Aorta (tissue), 5 donors: Measurements from ENCODE around the gene DNAJB5. TPM values are rescaled to one million over a fixed set of nuclear protein-coding genes. Genes with fewer than 3 reads are reported as not detected.

ENCODE experiments used
- ATAC-seq: fragments of 200-7000 bp; cut with Tn5 transposase; one replicate; pipeline ENCODE4 v1.9.1; 2022; ENCODE audit warnings: moderate library complexity; ENCODE audit not compliant: low FRiP score
- DNase-seq, 2 donors: peaks; one replicate each; pipeline ENCODE4 v3.0.0-alpha.2; 2020
- H3K27ac ChIP-seq, 2 donors: one replicate each; pipeline ENCODE4 v1.5.1; 2013; ENCODE audit warnings: low read length in 2 of 2, mild to moderate bottlenecking in 2 of 2, moderate library complexity in 2 of 2, control low read depth in 1 of 2, inconsistent platforms in 1 of 2, low read depth in 1 of 2
- H3K27me3 ChIP-seq, 2 donors: one replicate each; pipeline ENCODE4 v1.6.1; 2013; ENCODE audit warnings: control low read depth in 1 of 2, low read length in 1 of 2, mild to moderate bottlenecking in 1 of 2, moderate library complexity in 1 of 2; ENCODE audit not compliant: insufficient read depth in 2 of 2, control insufficient read depth in 1 of 2
- H3K36me3 ChIP-seq, 2 donors: one replicate each; pipeline ENCODE4 v1.6.1; 2013; ENCODE audit warnings: control low read depth in 1 of 2, low read length in 1 of 2, mild to moderate bottlenecking in 1 of 2; ENCODE audit not compliant: insufficient read depth in 2 of 2, control insufficient read depth in 1 of 2
- H3K4me1 ChIP-seq, 2 donors: one replicate each; pipeline ENCODE4 v1.6.1; 2013; ENCODE audit warnings: low read length in 2 of 2, control low read depth in 1 of 2, mild to moderate bottlenecking in 1 of 2, moderate library complexity in 1 of 2; ENCODE audit not compliant: insufficient read depth in 2 of 2, control insufficient read depth in 1 of 2
- H3K4me3 ChIP-seq, 2 donors: one replicate each; pipeline ENCODE4 v1.5.1; 2013; ENCODE audit warnings: low read length in 2 of 2, control low read depth in 1 of 2, mild to moderate bottlenecking in 1 of 2
- H3K9me3 ChIP-seq: one replicate; pipeline ENCODE4 v1.6.1; 2013; ENCODE audit warnings: mild to moderate bottlenecking, low read length; ENCODE audit not compliant: control insufficient read depth
- WGBS, 2 donors: extraction: QIAGEN DNeasy Blood & Tissue Kit; methylation state at CpG; one replicate each; pipeline ENCODE4 v1.1.7; 2013; 5-methylcytosine and 5-hydroxymethylcytosine counted together
- intact Hi-C, 2 donors: fragments of 100-400 bp; cut with DNase I; formaldehyde crosslinking; loops; one replicate each; pipeline versions ENCODE4 v1.14.2 to v1.15.0; 2022
- polyA plus RNA-seq, 2 donors: library from polyadenylated mRNA; stranded (reverse); fragments of 200-250 nt; gene quantifications; one replicate each; pipeline ENCODE4 v1.2.3, GENCODE V29; 2013
- total RNA-seq, 2 donors: library from RNA; stranded (reverse); fragmentation: NEBNext Ultra II Directional; extraction: Animal tissue kit (Norgen Biotek cat#: 25700); gene quantifications; one replicate each; pipeline ENCODE4 v1.2.1, GENCODE V29; 2021
- donor health status: healthy with polysubstance abuse.
- donor health status: Bipolar disorder and iron deficiency.
- donor health status: DM: no; HTN: no; CAD: no.
- donor health status: DM: no; HTN: no; CAD: no.
- donor health status: DM: yes; HTN: yes; CAD: no.

Gene DNAJB5
- total and polyA plus RNA-seq, 4 donors: 15.7 to 96.0 (median 31.4) TPM

DNA sequence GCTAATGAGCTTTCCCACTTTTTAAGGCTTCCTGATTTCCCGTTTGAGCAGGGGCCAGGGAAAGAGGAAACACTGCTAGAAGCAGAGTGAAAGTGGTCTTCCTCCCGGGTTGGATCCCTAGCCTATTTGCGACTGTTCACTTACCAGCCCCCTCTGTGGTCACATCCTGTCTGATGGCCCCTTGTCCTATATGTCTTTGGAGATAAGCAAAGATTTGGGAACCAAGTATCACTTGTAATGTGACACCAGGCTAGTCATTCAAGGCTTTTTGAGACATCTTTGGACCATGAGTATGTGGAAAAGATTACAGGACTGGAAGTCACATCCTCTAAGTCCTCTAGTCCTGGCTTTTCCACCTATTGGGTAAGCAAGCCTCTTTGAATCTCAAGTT lies 6.1 kb downstream of the DNAJB5 start:
- no peaks in the 10 kb centered on the region for H3K9me3 ChIP-seq
- H3K27ac ChIP-seq: peak overlapping the region in 1 of 2 donors; percentile 30
- 47 to 51% methylated on average over 3 of the region's 3 CpGs for WGBS, 2 donors
- H3K4me3 ChIP-seq: no peak overlapping the region
- intact Hi-C loops: loop anchor here (5.0 to 10.0 kb wide), 2 partner anchors 77 to 331 kb away; partner anchors contain the start of genes CCL27 (in 1 of the 2) and VCP (in 1 of the 2)
- peaks cover 4 to 12% of the 10 kb centered on the region in 2 donors for H3K36me3 ChIP-seq
- H3K4me1 ChIP-seq: no peaks in the 10 kb centered on the region
- H3K27me3 ChIP-seq: no peaks in the 10 kb centered on the region
- DNase-seq (no peak), ATAC-seq (no peak)

GRCh38 chr9:34996181-34996904 lies 6.8 kb downstream of the DNAJB5 start:
- WGBS, 2 donors: 93 to 94% methylated on average over 26 of the region's 26 CpGs
- no peak overlapping the region for H3K27ac ChIP-seq
- no peak overlapping the region for H3K4me3 ChIP-seq
- H3K36me3 ChIP-seq: peaks cover 4 to 12% of the 10 kb centered on the region in 2 donors
- H3K9me3 ChIP-seq: no peaks in the 10 kb centered on the region
- DNase-seq (peak in 1 of 2 donors; percentile 74), ATAC-seq (no peak)
- H3K4me1 ChIP-seq: no peaks in the 10 kb centered on the region
- intact Hi-C loops: loop anchor here (5.0 to 10.0 kb wide), 2 partner anchors 76 to 332 kb away; partner anchors contain the start of genes CCL27 (in 1 of the 2) and VCP (in 1 of the 2)
- no peaks in the 10 kb centered on the region for H3K27me3 ChIP-seq

- H3K27me3 ChIP-seq: no peaks in the 10 kb centered on the region
- 65 to 75% methylated on average over 10 of the region's 10 CpGs for WGBS, 2 donors
- DNase-seq (no peak), ATAC-seq (no peak)
- H3K4me1 ChIP-seq: no peaks in the 10 kb centered on the region
- intact Hi-C loops: loop anchor here (5.0 to 10.0 kb wide), 2 partner anchors 75 to 332 kb away; partner anchors contain the start of genes CCL27 (in 1 of the 2) and VCP (in 1 of the 2)
- H3K9me3 ChIP-seq: no peaks in the 10 kb centered on the region
- H3K36me3 ChIP-seq: peaks cover 4 to 12% of the 10 kb centered on the region in 2 donors
- no peak overlapping the region for H3K4me3 ChIP-seq
- H3K27ac ChIP-seq: no peak overlapping the region
Observed at GRCh38 chr9:34996905-34997279, 7.3 kb downstream of the DNAJB5 start.

DNA sequence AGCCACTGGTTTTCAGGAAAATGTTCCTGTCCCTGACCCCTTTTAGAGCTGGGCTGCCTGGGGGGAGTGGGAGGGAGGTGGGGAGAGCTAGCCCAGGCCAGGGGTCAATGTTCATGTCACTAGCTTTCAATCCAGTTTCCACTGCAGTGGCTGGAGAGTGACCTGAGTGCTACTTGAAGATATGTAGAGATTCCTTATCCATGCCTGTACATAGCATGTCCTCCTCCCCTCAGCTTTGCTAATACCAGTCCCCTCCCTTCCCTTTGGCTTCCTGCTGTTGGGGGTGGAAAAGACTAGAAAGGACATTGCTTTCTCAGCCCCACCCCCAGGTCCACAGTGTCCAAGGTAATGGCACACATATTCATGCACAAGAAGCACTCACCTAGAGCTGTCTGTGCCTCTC lies 7.8 kb downstream of the DNAJB5 start:
- intact Hi-C loops: loop anchor here (5.0 to 10.0 kb wide), 2 partner anchors 75 to 333 kb away; partner anchors contain the start of genes CCL27 (in 1 of the 2) and VCP (in 1 of the 2)

GRCh38 chr9:34998266-34998665 lies 8.7 kb downstream of the DNAJB5 start:
- ATAC-seq: no peak
- 63 to 71% methylated on average over 3 of the region's 3 CpGs for WGBS, 2 donors
- Histone ChIP-seq H3K4me1 (no peaks in the 10 kb centered on the region), H3K4me3 (no peak overlapping the region), H3K36me3 (peaks cover 4 to 12% of the 10 kb centered on the region in 2 donors), H3K27ac (peak overlapping the region in 1 of 2 donors; percentile 37), H3K27me3 (no peaks in the 10 kb centered on the region), H3K9me3 (no peaks in the 10 kb centered on the region)
- DNase-seq: no peak
- intact Hi-C loops: loop anchor here (5.0 to 10.0 kb wide), 2 partner anchors 74 to 333 kb away; partner anchors contain the start of genes CCL27 (in 1 of the 2) and VCP (in 1 of the 2)

More for the DNA sequence above, 7.8 kb downstream of the DNAJB5 start:
- Histone ChIP-seq H3K4me3 (no peak overlapping the region), H3K27ac (no peak overlapping the region), H3K27me3 (no peaks in the 10 kb centered on the region), H3K9me3 (no peaks in the 10 kb centered on the region), H3K4me1 (no peaks in the 10 kb centered on the region), H3K36me3 (peaks cover 4 to 12% of the 10 kb centered on the region in 2 donors)
- no peak for ATAC-seq
- no peak for DNase-seq

DNA sequence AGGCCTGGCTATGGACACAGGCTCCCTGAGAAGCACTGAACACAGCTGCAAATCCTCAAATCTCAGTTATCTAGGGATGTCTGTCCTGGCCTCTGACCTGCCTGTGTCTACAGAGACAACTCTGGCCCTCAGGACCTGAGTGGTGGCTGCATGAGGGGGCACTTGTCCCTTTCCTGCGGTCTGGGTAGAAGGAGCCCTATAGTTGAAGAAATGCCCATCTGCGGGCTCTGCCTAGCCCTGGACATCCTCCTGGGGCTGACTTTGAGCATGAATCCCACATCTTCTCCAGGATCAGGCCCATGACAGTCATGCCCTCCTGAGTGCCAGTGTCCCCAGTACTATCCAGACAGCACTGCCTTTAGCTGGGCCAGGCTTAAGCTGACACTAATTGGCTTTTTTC lies 10.0 kb downstream of the DNAJB5 start:
- no peak overlapping the region for H3K4me3 ChIP-seq
- intact Hi-C loops: loop anchor here (5.0 to 10.0 kb wide), 2 partner anchors 73 to 335 kb away; partner anchors contain the start of genes CCL27 (in 1 of the 2) and VCP (in 1 of the 2)
- ATAC-seq: no peak
- no peak for DNase-seq
- H3K4me1 ChIP-seq: no peaks in the 10 kb centered on the region
- H3K27ac ChIP-seq: no peak overlapping the region
- no peaks in the 10 kb centered on the region for H3K27me3 ChIP-seq
- no peaks in the 10 kb centered on the region for H3K9me3 ChIP-seq
- H3K36me3 ChIP-seq: peaks cover 4 to 12% of the 10 kb centered on the region in 2 donors
- WGBS, 2 donors: 94 to 95% methylated on average over 2 of the region's 2 CpGs

DNA sequence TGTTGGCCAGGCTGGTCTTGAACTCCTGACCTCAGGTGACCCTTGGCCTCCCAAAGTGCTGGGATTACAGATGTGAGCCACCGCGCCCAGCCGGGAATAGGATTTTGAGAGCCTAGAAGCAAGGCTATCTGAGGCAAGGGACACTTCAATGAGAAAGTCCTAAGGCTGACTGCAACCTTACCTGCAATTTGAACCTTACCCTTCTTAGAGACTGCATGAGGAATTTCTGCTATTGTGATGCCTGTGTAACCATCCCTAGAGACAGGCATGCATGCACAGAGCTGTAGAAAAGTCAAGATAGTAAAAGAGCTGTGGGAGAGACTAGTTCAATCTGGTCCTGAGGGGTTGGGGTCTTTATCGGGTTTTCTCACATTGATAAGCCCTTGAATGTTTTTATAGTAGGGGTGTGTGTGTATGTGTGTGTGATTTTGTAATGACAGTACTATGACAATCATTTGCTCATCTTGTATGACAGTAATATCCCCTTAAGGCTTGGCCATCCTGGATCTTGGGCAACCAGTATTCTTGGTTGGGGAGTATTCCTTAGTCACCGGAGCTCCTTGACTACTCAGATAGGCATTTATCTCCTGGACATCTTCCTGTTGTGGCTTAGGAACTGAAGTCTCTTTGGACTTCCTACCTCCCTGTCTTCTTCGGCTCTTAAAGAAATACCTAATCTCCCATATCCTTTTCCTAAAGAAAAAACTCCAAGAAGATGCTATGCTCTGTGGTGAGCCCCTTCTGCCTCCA lies 11.2 kb downstream of the DNAJB5 start:
- Histone ChIP-seq H3K4me3 (no peak overlapping the region), H3K9me3 (no peaks in the 10 kb centered on the region), H3K36me3 (peaks cover 4 to 12% of the 10 kb centered on the region in 2 donors), H3K27me3 (no peaks in the 10 kb centered on the region), H3K4me1 (no peaks in the 10 kb centered on the region), H3K27ac (no peak overlapping the region)
- no peak for DNase-seq
- 89 to 90% methylated on average over 6 of the region's 6 CpGs for WGBS, 2 donors
- no peak for ATAC-seq
- intact Hi-C loops: no loop called here

GRCh38 chr9:35001285-35001677 lies 11.7 kb downstream of the DNAJB5 start:
- no peak overlapping the region for H3K4me3 ChIP-seq
- ATAC-seq (no peak), DNase-seq (no peak)
- WGBS, 2 donors: 79 to 81% methylated on average over 2 of the region's 2 CpGs
- no peaks in the 10 kb centered on the region for H3K9me3 ChIP-seq
- peaks cover 4 to 10% of the 10 kb centered on the region in 2 donors for H3K36me3 ChIP-seq
- no peak overlapping the region for H3K27ac ChIP-seq
- H3K4me1 ChIP-seq: no peaks in the 10 kb centered on the region
- no peaks in the 10 kb centered on the region for H3K27me3 ChIP-seq
- intact Hi-C loops: no loop called here
